Panc1 (cell line): ENCODE data around the gene RASGEF1C. TPM values are rescaled to one million over a fixed set of nuclear protein-coding genes. Genes with fewer than 3 reads are reported as not detected.

Experiments used
- ATAC-seq: fragments of 200-7000 bp; cut with Tn5 transposase; 2 replicates; pipeline ENCODE4 v1.9.1; 2020; ENCODE audit warnings: mild to moderate bottlenecking, moderate library complexity
- BruUV-seq: library from RNA; stranded (reverse); fragments of 400-500 nt; replicated peaks from 2 replicates; lab custom pipeline; 2021; lab: Mats Ljungman, UMichigan
- CTCF ChIA-PET: fragments of 300-600 bp; sonication (Branson Sonifier 250); formaldehyde crosslinking; loops from one replicate; lab custom pipeline; 2022; ENCODE audit warnings: antibody characterized with exemption; lab: Charles Lee
- POLR2A ChIA-PET: fragments of 300-600 bp; sonication (Branson Sonifier 250); formaldehyde crosslinking; loops from one replicate; lab custom pipeline; 2022; ENCODE audit warnings: antibody characterized with exemption; lab: Charles Lee
- DNase-seq: peaks from one replicate; pipeline ENCODE4 v3.0.0-alpha.2; 2010; ENCODE audit warnings: low read depth, low spot score
- H3K27ac ChIP-seq: 2 replicates; pipeline ENCODE4 v1.5.1; 2011; ENCODE audit warnings: mild to moderate bottlenecking, low read length, inconsistent platforms
- H3K27me3 ChIP-seq: fragments of 200-500 bp; sonication (Bioruptor generic); 2 replicates; pipeline ENCODE4 v1.6.0; 2014; ENCODE audit warnings: low read length, inconsistent platforms; ENCODE audit not compliant: control insufficient read depth, insufficient read depth
- H3K36me3 ChIP-seq: fragments of 200-500 bp; sonication (Bioruptor generic); 2 replicates; pipeline ENCODE4 v1.5.1; 2014; ENCODE audit warnings: inconsistent platforms, mild to moderate bottlenecking, low read length, moderate library complexity; ENCODE audit not compliant: control insufficient read depth, insufficient read depth
- H3K4me1 ChIP-seq: 2 replicates; pipeline ENCODE4 v1.5.1; 2011; ENCODE audit warnings: inconsistent platforms, mild to moderate bottlenecking, low read length, moderate library complexity; ENCODE audit not compliant: control insufficient read depth, insufficient read depth
- H3K4me3 ChIP-seq, 2 experiments: 2 replicates each; pipeline ENCODE4 v1.5.1; 2011 to 2012; ENCODE audit warnings: low read depth in 2 of 2, low read length in 2 of 2, mild to moderate bottlenecking in 2 of 2, inconsistent platforms in 1 of 2, moderate library complexity in 1 of 2
- H3K9me3 ChIP-seq: fragments of 200-500 bp; sonication (Bioruptor generic); 2 replicates; pipeline ENCODE4 v1.5.1; 2014; ENCODE audit warnings: low read depth, mild to moderate bottlenecking, inconsistent platforms, low read length, moderate library complexity; ENCODE audit not compliant: control insufficient read depth, insufficient read depth
- POLR2AphosphoS5 ChIP-seq: IDR thresholded peaks from 2 replicates; pipeline ENCODE4 v1.6.1; 2012; ENCODE audit warnings: mild to moderate bottlenecking, low read depth, low read length, moderate library complexity
- SIN3A ChIP-seq: IDR thresholded peaks from 2 replicates; pipeline ENCODE4 v1.6.1; 2012; ENCODE audit warnings: low read depth, mild to moderate bottlenecking, low read length, moderate library complexity, borderline replicate concordance; ENCODE audit not compliant: insufficient read depth
- TCF7L2 ChIP-seq: IDR thresholded peaks from 2 replicates; pipeline ENCODE4 v1.6.1; 2011; ENCODE audit warnings: mild to moderate bottlenecking, low read depth, low read length, inconsistent platforms
- in situ Hi-C: cut with HindIII; loops from 2 replicates; pipeline ENCODE4 v1.10.0; 2016; ENCODE audit warnings: low sequenced_read_pairs, low pct_unique_long_range_greater_than_20kb
- intact Hi-C: fragments of 100-400 bp; cut with micrococcal nuclease; formaldehyde crosslinking; loops from one replicate; pipeline ENCODE4 v1.10.0; 2022; ENCODE audit not compliant: unreplicated experiment
- total RNA-seq: library from RNA; stranded (reverse); gene quantifications from one replicate; pipeline ENCODE4 v1.2.1, GENCODE V29; 2021; ENCODE audit not compliant: unreplicated experiment
- TF ChIP-seq, protein P1 (sequence below): fragments of 450-650 bp; IDR thresholded peaks from 2 replicates; pipeline ENCODE4 v1.5.1; 2017; ENCODE audit warnings: mild to moderate bottlenecking
- TF ChIP-seq, protein P2 (sequence below), 2 experiments: IDR thresholded peaks; 2 replicates each; pipeline ENCODE4 v1.6.1; 2011 to 2012; ENCODE audit warnings: low read depth in 2 of 2, control low read depth in 1 of 2, low read length in 1 of 2, mild to moderate bottlenecking in 1 of 2, moderate library complexity in 1 of 2; ENCODE audit not compliant: insufficient read depth in 1 of 2

Gene RASGEF1C
- total RNA-seq, 1 experiment from 2014 or later, result 0.49 TPM

GRCh38 chr5:180179442-180180420, 29.3 kb downstream of the RASGEF1C start:
- H3K27ac ChIP-seq, result no peak overlapping the region
- peaks cover 13% of the 10 kb centered on the region for H3K4me1 ChIP-seq
- no peaks in the 10 kb centered on the region for H3K9me3 ChIP-seq
- no peaks in the 10 kb centered on the region for H3K36me3 ChIP-seq
- BruUV-seq, result no TSS peak
- DNase-seq, result no peak
- ATAC-seq, result peak; percentile 37
- ChIA-PET CTCF (interaction anchor here (0.5 kb wide), 1 partner anchor 90 kb away, joined by 7 read pairs; no protein-coding TSS in a partner anchor), POLR2A (interaction anchor here (0.6 kb wide), 1 partner anchor 21 kb away, joined by 3 read pairs; no protein-coding TSS in a partner anchor)
- no peak overlapping the region for H3K4me3 ChIP-seq
- H3K27me3 ChIP-seq, result no peaks in the 10 kb centered on the region
- TF ChIP-seq, protein P1, sequence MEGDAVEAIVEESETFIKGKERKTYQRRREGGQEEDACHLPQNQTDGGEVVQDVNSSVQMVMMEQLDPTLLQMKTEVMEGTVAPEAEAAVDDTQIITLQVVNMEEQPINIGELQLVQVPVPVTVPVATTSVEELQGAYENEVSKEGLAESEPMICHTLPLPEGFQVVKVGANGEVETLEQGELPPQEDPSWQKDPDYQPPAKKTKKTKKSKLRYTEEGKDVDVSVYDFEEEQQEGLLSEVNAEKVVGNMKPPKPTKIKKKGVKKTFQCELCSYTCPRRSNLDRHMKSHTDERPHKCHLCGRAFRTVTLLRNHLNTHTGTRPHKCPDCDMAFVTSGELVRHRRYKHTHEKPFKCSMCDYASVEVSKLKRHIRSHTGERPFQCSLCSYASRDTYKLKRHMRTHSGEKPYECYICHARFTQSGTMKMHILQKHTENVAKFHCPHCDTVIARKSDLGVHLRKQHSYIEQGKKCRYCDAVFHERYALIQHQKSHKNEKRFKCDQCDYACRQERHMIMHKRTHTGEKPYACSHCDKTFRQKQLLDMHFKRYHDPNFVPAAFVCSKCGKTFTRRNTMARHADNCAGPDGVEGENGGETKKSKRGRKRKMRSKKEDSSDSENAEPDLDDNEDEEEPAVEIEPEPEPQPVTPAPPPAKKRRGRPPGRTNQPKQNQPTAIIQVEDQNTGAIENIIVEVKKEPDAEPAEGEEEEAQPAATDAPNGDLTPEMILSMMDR, result no peak
- TF ChIP-seq POLR2AphosphoS5 (no peak), SIN3A (no peak), TCF7L2 (no peak)
- TF ChIP-seq, protein P2, sequence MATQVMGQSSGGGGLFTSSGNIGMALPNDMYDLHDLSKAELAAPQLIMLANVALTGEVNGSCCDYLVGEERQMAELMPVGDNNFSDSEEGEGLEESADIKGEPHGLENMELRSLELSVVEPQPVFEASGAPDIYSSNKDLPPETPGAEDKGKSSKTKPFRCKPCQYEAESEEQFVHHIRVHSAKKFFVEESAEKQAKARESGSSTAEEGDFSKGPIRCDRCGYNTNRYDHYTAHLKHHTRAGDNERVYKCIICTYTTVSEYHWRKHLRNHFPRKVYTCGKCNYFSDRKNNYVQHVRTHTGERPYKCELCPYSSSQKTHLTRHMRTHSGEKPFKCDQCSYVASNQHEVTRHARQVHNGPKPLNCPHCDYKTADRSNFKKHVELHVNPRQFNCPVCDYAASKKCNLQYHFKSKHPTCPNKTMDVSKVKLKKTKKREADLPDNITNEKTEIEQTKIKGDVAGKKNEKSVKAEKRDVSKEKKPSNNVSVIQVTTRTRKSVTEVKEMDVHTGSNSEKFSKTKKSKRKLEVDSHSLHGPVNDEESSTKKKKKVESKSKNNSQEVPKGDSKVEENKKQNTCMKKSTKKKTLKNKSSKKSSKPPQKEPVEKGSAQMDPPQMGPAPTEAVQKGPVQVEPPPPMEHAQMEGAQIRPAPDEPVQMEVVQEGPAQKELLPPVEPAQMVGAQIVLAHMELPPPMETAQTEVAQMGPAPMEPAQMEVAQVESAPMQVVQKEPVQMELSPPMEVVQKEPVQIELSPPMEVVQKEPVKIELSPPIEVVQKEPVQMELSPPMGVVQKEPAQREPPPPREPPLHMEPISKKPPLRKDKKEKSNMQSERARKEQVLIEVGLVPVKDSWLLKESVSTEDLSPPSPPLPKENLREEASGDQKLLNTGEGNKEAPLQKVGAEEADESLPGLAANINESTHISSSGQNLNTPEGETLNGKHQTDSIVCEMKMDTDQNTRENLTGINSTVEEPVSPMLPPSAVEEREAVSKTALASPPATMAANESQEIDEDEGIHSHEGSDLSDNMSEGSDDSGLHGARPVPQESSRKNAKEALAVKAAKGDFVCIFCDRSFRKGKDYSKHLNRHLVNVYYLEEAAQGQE (IDR thresholded peaks at IDR 0.05; ENCODE audit: insufficient read depth in 1 of 2, low read depth in 2 of 2, low read length in 1 of 2), result no peak
- intact Hi-C loops, result no loop called here
- in situ Hi-C loops, result no loop called here

- BruUV-seq, result no TSS peak
- Histone ChIP-seq H3K9me3 (no peaks in the 10 kb centered on the region), H3K27me3 (no peaks in the 10 kb centered on the region), H3K36me3 (no peaks in the 10 kb centered on the region), H3K27ac (no peak overlapping the region), H3K4me1 (peaks cover 13% of the 10 kb centered on the region), H3K4me3 (no peak overlapping the region)
- in situ Hi-C loops, result no loop called here
- ATAC-seq (no peak), DNase-seq (no peak)
- CTCF ChIA-PET, result interaction anchor here (0.5 to 0.8 kb wide), 4 partner anchors 23 to 149 kb away, joined by 3 to 10 read pairs (median 7); no protein-coding TSS in a partner anchor
- intact Hi-C loops, result no loop called here
- TF ChIP-seq POLR2AphosphoS5 (no peak), SIN3A (no peak)
- POLR2A ChIA-PET, result no interaction called here
Observed at GRCh38 chr5:180178531-180179441, 30.2 kb downstream of the RASGEF1C start.
